SKM-1 (cell line): Measurements from ENCODE around the gene SLC17A3.

Source experiments
- DNase-seq: peaks from one replicate; lab custom pipeline; 2025; ENCODE audit not compliant: unreplicated experiment; lab: John Stamatoyannopoulos, UW

The SLC17A3 gene

GRCh38 chr6:25842526-25842925, 31.5 kb downstream of the SLC17A3 start:
- DNase-seq: no peak

- DNase-seq: no peak
Observed at GRCh38 chr6:25835442-25836283, 38.4 kb downstream of the SLC17A3 start.

GRCh38 chr6:25834950-25835349, 39.1 kb downstream of the SLC17A3 start:
- DNase-seq: no peak

GRCh38 chr6:25833136-25833535, 40.9 kb downstream of the SLC17A3 start:
- DNase-seq: no peak

GRCh38 chr6:25832670-25833069, 41.4 kb downstream of the SLC17A3 start:
- no peak for DNase-seq

- DNase-seq: no peak
Observed at GRCh38 chr6:25832307-25832662, 41.8 kb downstream of the SLC17A3 start.

GRCh38 chr6:25831532-25832306, 42.3 kb downstream of the SLC17A3 start, which contains the start of gene SLC17A1:
TSS of gene SLC17A1 (minus strand) at chr6:25832052. CDS start at chr6:25830557, 1,495 bp downstream.
- DNase-seq: no peak

GRCh38 chr6:25830458-25830857, 43.6 kb downstream of the SLC17A3 start:
- no peak for DNase-seq

- no peak for DNase-seq
Observed at GRCh38 chr6:25829375-25829774, 44.7 kb downstream of the SLC17A3 start.

GRCh38 chr6:25821341-25821740, 52.7 kb downstream of the SLC17A3 start:
- no peak for DNase-seq

- no peak for DNase-seq
Observed at GRCh38 chr6:25816252-25816651, 57.8 kb downstream of the SLC17A3 start.

- no peak for DNase-seq
Observed at GRCh38 chr6:25815194-25815593, 58.8 kb downstream of the SLC17A3 start.

GRCh38 chr6:25804804-25805203, 69.2 kb downstream of the SLC17A3 start:
- no peak for DNase-seq

GRCh38 chr6:25801436-25801835, 72.6 kb downstream of the SLC17A3 start:
- no peak for DNase-seq
